HG02678 (cell line): ENCODE results near the gene BEND3.
"Not testable (repeated sequence)": the region's sequence is repeated elsewhere in the genome, so short reads cannot be mapped to it uniquely, and the experiment has no call there.

Source experiments
- ATAC-seq: cut with Tn5 transposase; IDR thresholded peaks from one replicate; pipeline ENCODE4 v1.9.1; 2021; ENCODE audit warnings: mild to moderate bottlenecking, moderate library complexity; ENCODE audit not compliant: unreplicated experiment

The BEND3 gene

DNA sequence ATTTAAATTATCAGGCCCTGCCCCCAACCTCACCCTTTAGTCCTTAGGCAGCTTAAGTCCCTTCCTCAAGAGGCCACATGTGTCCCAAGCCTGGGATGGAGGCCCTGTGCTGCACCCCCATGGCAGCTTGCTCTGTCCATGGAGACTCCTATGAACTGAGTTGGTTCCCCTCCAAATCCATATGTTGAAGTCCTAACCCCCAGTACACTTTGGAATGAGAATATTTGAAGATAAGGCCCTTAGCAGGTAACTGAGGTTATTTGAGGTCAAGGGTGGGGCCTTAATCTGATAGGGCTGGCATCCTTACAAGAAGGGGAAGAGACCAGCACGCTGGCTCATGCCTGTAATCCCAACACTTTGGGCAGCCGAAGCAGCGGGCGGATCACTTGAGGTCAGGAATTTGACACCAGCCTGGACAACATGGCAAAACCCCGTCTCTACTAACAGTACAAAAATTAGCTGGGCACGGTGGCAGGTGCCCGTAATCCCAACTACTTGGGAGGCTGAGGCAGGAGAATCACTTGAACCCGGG is 6.7 kb upstream of the BEND3 start:
- no peak for ATAC-seq

DNA sequence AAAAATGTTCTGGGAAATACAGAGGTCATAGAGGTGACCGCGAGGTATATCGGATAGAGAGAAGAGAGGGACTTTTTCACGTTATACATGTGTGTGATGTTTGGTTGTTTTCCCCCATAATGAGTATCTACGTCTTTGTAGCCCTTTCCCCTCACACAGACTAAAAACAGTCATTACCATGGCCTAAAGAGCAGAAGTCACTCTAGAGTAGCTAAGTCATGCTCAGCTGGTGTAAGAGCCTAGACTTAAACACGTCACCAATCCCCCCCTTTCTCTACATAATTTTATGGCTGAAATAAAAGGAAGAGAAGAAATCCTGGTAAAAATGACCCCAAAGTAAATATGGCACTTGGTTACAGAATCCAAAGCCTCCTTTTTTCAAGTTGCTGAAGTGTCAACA is 6.0 kb upstream of the BEND3 start:
- no peak for ATAC-seq

DNA sequence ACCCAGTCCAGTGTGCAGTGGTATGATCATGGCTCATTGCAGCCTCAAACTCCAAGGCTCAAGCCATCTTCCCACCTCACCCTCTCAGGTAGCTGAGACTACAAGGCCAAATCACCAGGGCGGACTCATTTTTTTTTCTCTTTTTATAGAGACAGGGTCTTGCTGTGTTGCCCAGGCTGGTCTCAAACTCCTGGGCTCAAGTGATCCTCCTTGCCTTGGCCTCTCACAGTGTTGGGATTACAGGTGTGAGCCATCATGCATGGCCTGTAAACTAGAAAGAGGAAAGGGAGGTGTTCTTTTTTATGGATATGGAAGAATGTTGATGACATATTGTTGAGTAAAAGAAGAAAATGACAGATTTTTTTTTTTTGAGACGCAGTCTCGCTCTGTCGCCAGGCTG is 5.1 kb upstream of the BEND3 start:
- no peak for ATAC-seq

DNA sequence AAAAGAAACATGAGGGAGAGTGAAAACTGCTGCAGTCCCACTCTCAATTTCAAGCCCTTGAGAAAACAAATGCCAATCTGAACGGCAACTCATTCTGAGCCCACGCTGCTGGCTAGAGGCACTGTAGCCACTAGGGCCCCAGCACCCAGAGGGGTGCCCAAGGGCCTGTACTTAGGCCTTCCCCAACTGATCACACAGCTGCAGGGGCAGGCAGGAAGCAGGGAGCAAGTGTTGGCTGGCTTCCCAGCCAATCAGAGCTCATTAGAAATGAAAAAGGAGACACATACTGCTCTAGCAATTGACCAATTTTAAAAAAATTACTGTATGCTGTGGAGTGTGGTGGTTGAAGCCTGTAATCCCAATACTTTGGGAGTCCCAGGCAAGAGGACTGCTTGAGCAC is 3.7 kb upstream of the BEND3 start:
- no peak for ATAC-seq

DNA sequence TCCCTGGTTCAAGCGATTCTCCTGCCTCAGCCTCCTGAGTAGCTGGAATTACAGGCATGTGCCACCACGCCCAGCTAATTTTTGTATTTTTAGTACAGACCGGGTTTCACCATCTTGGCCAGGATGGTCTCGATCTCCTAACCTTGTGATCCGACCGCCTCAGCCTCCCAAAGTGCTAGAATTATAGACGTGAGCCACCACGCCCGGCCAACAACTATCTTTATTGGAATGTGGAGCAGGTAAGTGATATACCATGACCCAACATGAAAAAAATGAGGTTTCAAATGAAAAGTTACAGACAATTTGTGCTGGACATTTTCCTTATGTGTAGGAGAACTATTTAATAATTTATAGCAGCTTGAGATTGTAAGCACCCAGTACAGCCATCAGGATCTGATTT is 3.2 kb upstream of the BEND3 start:
- ATAC-seq, result not testable (repeated sequence)

DNA sequence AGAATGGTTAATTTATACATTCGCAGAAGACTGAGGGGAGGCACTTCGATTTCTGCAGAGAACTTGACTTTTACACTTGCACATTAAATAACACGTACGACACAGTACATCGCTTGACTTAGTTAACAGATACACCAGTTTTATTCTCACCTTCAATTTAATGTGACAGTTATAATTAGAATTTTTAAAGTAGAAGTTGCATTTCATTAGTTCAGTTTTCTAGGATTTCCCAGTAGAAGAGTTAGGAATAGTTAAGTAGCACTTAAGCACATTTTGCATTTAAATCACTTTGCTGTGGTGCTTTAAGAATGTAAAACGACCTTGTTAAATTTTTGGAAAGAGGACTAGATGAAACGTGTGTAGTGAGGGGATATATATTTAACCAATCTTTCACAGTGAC is 1.6 kb upstream of the BEND3 start:
- no peak for ATAC-seq

DNA sequence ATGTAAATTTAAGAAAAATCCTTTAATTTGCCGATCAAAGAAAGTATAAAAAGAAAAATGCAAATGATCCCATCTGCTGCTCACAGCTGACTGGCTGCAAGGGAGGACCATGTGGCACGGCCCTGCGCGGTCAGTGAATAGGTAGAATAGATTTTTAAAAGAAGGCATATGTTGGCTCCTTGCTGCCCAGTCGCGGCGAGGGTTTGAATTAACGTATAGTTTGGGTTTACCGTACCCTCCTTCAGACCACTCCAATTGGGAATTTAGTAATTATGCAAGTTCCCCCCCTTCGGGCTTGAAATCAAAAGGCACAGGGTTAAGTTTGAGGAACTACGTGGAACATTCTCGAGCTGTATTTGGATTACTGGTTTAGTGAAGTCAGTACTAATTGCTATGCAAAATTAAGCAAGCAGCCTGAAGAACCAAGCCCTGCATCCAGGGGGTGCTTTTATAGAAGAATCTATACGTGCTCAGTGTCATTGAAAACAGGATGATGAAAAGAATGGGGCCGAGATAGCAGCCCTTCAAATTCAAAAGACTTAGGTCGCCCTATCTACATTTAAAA is 1.1 kb upstream of the BEND3 start:
- no peak for ATAC-seq

DNA sequence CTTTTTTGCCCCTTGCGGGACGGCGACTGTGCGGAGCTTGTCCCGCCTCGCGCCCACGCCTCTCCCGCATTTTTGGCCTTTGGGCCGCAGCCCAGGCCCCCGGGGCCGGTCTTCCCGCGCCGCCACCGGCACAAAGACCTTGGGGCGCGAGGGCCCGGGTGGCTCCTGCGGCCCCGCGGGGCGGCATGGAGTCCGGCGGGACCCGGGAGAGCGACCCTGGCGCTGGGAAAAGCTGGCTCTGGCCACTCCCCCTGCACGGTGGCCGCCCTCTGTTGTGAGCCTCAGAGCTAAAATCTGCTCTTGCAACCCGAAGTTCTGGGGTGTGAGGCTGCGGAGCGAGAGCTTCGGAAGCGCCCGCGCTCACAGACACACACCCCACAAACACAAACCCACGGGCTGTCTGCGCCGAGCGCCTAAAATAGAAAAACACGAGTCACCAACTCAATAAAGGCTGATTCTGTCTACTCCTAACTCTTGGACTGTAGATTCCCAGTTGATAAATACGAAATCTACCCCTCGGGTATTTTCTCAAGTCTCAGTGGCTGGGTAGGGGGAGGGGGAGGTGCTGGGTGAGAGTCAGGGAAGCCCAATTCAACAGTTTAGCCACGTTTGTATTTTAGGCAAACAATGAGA is 496 bp upstream of the BEND3 start:
- ATAC-seq, result peak; percentile 19

DNA sequence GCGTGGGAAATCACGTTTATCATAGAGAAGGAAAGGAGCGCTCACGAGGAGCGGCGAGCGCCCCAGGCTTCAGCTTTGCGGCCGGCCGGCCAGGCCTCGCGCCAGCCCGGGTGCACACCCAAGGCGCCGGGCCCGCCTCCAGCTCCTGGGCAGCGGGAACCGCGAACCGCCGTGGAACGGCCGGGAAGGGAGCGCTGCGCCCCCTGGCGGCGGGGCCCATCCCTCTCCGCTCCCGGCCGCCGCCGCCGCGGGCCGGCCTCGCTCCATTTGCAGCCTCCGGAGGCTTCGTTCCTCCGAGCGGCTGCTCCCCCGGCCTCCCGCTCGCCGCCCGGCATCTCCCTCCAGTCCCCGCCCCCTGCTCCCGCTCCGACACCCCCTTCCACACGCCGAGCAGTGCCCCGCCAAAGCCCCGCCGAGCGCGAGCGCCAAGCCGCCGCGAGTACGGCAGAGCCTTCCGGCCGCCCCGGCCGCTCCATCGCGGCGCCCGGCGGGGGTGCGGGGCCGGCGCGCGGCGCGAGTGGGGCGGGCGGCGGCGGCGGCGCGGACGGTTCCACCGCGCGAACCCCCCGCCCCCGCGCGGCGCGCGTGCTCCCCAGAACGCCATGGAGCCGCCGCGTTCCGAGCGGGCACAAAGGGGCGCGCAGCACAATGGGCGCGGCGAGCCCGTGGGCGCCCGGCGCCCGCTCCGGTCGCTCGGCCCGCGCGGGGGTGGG is 946 bp downstream of the BEND3 start:
- ATAC-seq, result peak; percentile 73

DNA sequence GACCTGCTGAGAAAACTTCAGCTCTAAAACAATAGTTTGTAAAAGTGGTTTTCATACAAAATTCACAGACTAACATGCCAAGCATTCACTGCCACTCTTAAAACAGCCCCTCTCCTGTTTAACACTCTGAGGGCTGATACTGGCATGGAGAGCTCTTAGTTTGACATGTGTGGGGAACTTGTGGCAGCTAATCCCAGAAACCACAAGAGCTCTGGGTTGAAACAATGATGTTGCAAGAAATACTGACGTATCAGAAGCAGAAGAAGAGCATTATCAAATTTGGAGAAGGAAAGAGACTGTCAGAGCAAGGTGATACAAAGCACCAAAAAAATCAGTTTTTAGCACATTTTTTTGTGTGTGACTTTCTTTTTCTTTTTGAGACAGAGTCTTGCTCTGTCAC is 5.1 kb downstream of the BEND3 start:
- ATAC-seq, result no peak

DNA sequence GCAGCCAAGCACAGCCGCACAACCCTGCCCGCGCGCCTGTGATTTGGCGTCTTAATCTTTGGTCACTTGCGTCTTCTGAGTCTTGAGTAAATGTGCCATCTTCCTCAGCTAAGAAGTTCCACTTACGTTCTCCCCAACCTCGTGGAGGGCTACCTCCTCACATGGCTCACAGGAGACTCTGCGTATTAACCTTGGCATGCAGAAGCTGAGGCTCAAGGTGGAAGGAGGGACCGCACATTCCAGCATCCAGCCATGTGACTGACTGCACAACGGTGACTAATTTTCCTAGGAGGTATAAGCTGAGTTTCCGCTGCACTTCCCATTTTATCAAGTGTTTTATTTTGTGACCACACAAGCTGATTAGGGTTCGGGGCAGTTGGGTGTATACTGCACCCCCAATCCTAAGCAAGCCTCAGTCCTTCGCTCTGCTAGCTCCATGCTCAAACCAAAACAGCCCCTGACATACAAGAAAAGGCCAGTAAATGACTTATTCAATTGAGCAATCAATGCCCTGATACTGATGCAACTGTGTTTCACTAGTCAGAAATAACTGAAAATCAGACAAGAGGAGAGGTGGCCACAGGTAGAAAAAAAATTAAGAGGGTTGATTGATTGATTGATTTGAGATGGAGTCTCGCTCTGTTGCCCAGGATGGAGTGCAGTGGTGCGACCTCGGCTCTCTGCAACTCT is 7.0 kb downstream of the BEND3 start:
- no peak for ATAC-seq

DNA sequence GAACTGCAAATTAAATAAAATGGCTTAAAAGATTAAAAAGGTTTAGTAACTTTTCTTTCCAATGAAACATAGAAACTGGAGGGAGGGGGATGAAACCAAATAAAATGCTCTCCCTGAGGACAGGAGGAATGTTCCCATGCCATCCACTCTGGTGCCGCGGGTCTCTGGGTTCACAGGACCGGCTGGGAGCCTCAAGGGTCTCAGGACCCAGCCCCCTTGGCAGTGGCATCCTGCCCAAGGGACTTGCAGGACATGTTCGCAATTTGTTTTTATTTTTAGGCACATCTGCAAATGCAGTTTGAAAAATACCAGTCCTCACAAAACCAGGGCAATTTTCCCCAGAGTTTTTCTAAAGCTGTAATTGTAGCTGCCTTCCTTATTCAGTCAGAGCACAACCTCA is 7.5 kb downstream of the BEND3 start:
- ATAC-seq, result no peak

DNA sequence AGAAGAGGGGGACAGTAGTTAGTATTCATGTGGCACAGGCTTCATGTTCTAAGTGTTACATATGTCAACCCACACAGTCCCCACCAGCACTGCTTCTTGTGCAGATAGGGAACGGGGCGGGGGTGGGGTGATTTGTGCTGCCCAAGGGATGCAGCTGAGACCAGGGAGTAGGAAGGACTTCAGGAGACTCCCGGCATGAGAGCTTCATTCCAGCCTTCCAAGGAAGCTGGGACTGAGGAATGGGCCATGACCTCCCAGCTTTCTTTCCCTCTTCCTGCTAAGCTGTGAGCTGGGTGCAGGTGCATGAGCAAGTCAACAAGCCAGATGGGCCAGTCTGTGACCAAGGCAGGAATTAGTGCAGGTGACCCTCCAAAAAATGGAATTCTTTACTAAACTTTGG is 9.2 kb downstream of the BEND3 start:
- ATAC-seq, result no peak

DNA sequence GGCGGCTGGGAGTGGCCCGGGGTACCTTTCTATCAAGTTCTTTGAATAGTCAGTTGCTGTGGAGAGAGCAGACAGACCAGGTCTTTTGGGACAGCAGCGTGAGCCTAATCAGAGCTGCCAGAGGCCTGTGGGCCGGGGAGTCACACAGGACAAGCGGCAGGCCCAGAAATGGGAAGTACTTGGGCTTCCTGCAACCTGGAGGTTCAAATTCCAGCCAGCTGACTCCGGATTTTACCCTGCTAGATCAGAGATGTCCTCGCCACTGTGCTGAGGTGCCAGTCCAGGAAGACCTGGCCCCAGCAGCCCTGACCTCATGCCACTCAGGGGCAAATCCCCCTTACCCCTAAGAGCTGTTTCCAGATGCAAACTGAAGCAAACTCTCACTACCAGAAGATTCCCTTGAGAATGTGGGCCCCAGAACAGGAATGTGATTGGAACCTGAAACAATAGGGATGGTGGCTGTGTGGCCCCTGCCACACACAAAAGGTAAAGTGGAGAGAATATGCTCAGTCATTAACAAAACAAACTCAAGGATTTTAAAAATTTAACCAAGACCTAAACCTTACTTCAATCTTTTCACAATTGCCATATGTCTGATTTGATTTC is 9.7 kb downstream of the BEND3 start:
- ATAC-seq, result no peak

DNA sequence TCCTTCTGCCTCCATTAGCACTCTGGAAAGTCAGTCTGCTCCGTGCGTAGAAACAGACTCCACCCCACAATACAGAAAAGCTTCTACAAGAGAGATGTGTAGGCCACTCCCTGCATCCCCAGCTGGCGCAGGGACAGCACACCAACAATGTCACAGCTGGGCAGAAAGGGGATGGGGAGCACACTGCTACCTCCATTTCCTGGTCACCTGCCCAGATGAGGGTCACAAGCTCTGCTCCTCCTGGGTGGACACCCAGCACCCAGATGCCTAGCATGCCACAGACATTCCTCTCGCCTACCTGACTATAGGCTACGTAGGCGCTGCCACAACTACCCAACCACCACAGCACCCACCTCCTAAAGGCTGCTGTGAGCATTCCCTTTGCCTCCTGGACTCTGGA is 12.2 kb downstream of the BEND3 start:
- ATAC-seq, result no peak

DNA sequence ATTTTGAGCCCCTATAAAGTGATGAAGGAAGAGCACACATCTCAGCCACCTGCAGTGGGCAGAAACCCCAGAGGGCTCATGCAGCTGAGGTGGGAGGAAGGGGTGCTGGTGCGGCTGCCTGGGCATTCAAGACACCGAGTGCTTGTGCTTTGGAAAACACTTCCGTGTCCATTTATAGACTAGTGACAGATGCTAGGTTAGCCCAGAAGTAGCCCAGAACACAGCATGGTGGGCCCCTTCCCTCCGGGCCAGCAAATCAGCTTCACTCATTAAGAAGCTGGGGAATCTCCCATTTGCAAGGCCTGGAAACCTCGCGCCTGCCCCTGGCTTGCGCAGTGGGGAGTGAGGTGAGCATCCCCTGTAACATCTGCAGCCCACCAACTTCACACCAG is 12.9 kb downstream of the BEND3 start:
- ATAC-seq, result no peak

DNA sequence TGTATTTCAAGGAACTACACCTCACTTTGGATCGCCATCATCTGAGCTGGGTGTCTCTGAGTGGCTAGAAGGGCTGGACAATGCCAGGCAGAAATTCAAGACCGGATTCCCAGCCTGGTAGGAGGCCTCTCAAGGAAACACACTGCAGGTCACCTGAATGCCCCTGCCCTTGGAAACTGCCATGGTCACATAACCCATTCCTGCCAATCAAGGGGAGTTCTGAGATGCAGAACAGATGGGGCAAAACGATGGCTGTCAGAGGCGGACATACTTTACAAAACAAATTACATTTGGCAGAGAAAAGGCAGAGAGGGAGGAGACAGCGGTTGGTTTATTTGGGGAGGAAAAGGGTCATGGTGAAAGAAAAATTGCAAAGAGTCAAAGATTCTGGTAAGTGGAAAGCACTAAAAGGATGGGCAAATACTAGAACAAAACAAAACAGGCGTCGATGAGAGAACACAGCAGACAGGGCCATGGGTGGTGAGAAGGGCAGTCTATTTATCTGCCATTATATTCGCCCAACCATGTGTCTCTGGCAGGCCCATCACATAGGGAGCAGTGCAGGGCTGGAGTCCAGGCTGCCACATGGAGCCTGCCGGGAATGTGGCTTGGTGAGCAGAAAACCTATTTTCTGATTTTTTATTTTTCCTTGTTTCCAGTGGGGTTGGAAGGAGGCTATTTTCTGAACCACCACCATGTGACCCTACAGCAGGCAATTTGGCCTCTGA is 13.5 kb downstream of the BEND3 start:
- ATAC-seq, result no peak

DNA sequence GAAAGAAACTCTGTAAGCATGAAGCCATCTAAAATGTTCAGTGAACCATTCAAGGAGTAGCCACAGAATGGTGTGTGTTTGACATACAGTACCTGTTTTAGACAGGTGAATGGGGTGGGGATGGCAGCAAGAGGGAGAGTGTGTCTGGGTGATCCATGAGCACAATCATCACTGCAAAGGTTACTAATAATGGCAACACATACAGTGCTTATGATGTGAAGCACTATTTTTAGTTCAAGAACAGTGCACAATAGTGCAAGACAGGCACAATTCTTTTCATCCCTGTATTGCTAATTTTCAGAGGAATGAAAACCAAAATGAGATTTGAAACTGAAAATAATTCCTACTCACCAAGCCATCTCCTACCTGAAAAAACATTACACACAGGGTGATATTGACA is 14.1 kb downstream of the BEND3 start:
- no peak for ATAC-seq

DNA sequence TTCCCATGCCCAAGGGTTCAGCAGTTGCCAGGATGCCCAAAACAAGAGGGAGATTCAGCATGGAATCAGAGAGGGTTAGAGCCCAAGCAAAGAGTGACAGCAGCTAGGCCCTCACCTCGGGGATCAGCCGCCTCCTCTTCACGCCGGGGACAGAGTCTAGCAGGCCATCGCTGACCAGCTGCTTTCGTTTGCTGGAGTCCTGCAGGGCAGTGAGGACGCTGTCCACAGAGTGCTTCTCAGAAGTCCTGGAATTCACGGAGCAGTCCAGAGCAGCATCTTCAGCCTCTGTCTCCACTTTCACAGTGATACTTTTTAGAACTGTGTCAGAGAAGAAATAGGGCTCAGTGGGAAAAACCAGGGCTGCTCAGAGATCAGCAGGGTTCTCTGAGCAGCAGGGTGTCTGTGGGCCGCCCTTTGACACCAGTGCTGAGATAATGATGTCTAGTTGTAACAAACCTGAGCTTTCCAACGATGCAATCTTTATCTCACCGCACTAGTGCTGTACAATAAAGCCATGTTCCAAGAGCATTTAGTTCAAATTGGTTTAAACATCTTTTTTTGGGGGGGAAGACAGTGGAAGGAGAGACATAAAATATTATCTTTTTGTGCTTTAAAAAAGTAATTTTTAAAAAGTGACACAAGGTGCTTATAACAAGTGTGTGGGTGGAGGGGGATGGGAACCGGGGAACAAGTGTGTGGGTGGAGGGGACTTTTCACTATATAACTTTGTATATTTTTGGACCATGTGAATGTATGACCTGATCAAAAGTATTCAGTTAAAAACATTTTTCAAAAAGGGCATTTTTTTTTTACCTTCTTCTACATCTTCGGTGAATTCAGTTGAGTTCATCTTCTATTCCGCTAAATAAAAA is 16.6 kb downstream of the BEND3 start:
- no peak for ATAC-seq

DNA sequence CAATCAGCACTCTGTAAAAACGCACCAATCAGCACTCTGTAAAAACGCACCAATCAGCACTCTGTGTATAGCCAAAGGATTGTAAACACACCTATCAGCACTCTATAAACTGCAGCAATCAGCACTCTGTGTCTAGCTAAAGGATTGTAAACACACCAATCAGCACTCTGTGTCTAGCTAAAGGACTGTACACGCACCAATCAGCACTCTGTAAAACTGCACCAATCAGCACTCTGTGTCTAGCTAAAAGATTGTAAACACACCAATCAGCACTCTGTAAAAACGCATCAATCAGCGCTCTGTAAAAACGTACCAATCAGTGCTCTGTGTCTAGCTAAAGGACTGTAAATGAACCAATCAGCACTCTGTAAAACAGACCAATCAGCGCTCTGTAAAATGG is 30.9 kb downstream of the BEND3 start:
- ATAC-seq, result not testable (repeated sequence)
